Fibroblast of skin of abdomen (primary cell): ENCODE data around the gene FAAP100.
"Not testable (repeated sequence)": the region's sequence is repeated elsewhere in the genome, so short reads cannot be mapped to it uniquely, and the experiment has no call there.

Experiments
- DNase-seq: peaks from one replicate; pipeline ENCODE4 v3.0.0-alpha.2; 2013

Gene FAAP100

GRCh38 chr17:81536299-81537290, 15.6 kb downstream of the FAAP100 start:
- no peak for DNase-seq

DNA sequence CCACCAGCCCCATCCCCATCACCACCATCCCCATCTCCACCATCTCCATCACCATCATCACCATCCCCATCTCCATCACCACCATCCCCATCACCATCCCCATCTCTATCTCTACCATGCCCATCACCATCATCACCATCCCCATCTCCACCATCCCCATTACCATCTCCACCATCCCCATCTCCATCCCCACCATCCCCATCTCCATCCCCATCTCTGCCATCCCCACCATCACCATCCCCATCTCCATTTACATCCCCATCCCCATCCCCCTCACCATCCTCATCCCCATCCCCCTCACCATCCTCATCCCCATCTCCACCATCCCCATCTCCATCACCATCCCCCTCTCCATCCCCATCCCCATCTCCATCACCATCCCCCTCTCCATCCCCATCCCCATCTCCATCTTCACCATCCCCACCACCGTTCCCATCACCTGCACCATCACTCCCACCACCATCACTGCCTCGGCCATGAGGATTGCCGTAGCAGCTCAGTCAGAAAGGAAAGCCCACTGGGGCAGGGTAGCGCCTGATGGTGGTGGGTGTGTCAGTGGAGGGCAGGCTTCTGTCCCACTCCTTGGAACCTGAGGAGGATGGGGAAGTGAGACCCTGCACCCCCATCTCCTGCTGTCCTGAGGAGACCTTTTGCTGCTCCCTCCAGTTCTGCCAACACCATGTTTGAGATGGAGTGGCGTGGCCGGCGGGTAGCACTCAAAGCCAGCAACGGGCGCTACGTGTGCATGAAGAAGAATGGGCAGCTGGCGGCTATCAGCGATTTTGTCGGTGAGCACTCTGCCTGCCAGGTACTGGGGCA, 16.5 kb downstream of the FAAP100 start:
- DNase-seq: no peak

DNA sequence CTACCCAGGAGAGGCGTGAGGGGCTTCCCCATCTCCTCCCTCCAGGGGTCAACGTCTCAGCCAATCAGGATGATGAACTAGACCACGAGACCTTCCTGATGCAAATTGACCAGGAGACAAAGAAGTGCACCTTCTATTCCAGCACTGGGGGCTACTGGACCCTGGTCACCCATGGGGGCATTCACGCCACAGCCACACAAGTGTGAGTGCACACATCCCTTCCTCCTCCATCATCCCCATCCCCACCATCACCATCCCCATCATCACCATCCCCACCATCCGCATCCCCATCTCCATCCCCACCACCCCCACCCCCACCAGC, 17.2 kb downstream of the FAAP100 start:
- no peak for DNase-seq

DNA sequence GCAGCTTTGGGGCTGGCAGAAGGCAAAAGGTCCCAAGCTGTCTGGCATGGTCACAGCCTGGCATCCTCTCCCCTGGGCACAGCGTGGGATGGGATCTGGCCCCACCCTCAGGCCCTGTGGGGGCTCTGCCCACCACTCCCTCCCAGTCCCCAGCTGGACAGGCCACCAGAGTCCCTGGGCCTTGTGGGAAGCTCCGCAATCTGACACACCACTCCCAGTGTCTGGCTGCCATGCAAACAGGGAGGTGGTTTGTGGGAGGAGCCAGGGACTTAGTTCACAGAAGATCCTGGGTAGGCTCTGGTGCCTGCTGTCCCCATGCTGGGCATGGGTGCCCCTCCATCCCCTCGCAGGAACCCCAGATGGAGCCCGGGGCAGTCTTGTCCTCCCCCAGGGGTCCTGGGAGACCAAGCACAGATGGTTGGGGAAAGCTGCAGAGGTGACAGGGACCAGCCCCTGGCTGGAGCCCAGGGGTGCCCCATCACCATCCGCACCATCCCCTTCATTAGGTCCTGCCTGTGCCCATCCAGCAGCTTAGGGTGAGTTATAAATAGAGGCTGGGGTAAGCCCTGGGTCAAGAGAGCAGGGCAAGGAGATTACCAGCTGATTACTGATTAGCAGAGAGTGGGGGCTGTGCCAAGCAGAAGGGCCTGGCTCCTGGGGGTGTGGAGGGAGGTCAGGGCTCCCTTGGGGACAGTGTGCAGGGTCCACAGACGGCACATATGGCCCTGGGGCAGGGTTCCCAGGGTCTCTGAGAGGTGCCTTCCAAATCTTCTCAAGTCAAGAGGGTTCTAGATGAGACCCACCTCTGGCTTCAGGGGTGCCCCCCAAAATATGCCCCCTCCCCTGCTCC, 17.8 kb downstream of the FAAP100 start:
- DNase-seq: no peak

DNA sequence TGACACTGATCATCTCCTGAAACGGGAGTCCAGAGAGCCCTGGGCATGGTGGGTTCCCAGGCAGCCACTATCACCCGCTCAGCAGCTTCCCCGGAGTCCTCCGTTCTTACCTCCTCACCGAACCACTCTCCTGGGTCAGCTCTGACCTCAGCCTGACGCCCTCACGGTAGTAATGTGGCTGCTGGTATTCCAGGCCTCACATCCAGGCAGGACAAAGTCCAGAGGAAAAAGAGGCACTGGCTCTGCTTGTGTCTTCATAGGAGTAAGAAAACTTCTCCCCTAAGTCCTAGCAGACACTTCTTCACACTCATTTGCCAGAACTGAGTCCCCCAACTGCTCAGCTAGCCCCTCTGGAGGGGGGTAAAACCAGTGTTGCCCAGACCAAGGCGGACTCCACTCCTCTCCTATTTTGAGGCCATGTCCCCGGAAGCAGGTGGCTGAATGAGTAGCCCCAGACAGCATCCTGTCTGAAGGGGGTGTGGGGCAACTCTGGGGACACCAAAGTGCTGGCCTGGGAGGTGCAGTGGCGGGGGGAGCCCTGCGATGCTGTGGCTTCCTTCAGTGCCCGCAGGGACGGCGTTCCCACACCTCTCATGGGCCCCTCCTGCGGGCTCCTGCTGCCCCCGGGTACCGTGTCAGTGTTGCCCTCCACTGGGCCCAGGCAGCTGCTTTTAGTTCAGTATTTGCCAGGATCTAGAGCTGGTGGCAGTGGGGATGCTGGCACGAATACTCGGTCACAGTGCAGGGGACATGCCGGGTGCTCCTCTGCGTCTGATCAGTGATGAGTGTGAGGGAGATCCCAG, 18.6 kb downstream of the FAAP100 start:
- no peak for DNase-seq

GRCh38 chr17:81532490-81533287, 19.5 kb downstream of the FAAP100 start:
- DNase-seq: no peak

DNA sequence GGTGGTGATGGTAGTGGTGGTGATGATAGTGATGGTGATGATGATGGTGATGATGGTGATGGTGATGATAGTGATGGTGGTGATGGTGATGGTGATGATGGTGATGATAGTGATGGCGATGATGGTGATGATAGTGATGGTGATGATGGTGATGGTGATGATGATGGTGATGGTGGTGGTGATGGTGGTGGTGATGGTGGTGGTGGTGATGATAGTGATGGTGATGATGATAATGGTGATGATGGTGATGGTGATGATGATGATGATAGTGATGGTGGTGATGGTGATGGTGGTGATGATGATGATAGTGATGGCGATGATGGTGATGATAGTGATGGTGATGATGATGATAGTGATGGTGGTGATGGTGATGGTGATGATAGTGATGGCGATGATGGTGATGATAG, 20.2 kb downstream of the FAAP100 start:
- not testable (repeated sequence) for DNase-seq

- not testable (repeated sequence) for DNase-seq
These were observed 21.1 kb downstream of the FAAP100 start for GRCh38 chr17:81531013-81531412.

DNA sequence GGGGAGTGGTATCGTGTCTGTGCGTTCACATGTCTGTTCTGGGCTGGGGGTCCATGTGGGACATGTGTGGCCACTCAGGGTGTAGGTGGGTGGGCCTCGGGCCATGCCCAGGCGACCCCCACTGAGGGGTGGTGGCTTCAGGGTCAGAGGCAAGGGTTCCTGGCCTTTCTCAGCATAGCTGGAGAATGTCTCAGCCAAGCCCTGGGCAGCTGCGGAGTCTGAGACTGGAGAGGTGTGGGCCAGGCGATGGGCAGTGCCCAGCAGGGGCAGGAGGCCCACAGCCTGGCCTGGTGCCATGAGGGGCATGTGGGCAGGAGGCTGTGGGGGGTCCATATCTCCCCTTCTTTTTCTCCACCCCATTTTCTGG, 22.7 kb downstream of the FAAP100 start:
- DNase-seq: no peak

- no peak for DNase-seq
These were observed 23.3 kb downstream of the FAAP100 start for GRCh38 chr17:81528651-81529436.

DNA sequence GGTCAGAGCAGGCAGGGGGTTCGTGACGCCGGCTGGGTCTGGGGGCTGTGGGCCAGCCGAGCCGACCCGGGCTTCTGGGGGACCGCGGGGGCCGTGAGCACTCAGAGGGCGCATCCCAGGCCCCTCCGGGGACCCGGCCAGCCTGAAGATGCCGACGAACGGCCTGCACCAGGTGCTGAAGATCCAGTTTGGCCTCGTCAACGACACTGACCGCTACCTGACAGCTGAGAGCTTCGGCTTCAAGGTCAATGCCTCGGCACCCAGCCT, 23.8 kb downstream of the FAAP100 start:
- DNase-seq: no peak

GRCh38 chr17:81527591-81528383, 24.4 kb downstream of the FAAP100 start, which contains the start of gene FSCN2:
Gene FSCN2, plus strand, starts transcription at chr17:81528377. Its CDS starts 155 bp downstream, at chr17:81528532.
- DNase-seq: no peak

- DNase-seq: no peak
These were observed 25.2 kb downstream of the FAAP100 start for GRCh38 chr17:81526662-81527571.

- DNase-seq: no peak
These were observed 27.3 kb downstream of the FAAP100 start for GRCh38 chr17:81524865-81525159.

DNA sequence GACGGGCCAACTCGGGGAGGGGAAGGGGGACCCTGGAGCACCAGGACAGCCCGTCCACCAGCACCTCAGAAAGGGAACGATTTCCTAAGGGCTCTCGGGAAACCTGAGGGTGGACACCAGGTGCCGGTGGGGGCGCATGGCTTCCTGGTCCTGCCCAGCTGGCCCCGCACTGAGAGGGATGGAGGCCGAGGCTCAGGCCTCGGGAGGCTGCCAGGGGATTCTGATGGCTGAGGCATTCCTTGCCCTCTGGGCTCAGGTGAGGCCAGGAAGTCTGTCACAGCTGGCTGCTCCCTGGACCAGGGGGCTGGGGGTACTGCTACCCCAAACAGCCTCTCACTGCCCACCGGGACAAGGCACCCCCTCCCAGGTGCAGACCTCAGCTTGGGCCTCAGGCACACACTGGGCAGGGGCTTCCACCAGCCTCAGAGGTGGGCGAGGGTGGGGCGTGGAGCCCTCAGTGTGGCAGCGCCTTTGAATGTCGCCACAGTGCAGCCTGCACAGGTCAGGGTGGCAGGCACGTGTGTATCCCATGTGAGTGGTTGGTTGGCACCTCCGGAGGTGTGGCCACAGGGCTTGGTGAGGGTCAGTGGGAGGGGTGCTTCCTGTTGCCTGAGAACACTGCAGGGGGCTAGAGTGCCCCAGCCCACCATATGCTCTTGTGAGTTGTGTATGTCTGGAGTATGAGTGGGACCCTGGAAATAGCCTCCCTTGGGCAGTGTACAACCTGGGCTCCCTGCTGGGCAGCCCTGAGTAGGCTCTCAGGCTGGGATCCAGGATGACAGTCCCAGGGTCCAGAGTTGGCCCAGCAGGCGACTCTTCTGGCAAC, 27.9 kb downstream of the FAAP100 start:
- no peak for DNase-seq

- no peak for DNase-seq
These were observed 28.6 kb downstream of the FAAP100 start for GRCh38 chr17:81523402-81524038.
